Posterior cingulate gyrus (tissue), 11 donors: Measurements from ENCODE around the gene ASIC3.

Experiments
- DNase-seq, 10 donors: peaks; one replicate each; pipeline versions ENCODE4 v3.0.0 to v3.0.0-alpha.2; 2020 to 2021; ENCODE audit warnings: mixed read lengths in 3 of 10
- intact Hi-C: fragments of 100-400 bp; cut with DNase I; formaldehyde crosslinking; loops from one replicate; pipeline ENCODE4 v1.15.1; 2023

Gene ASIC3

GRCh38 chr7:151081170-151082101 lies 33.1 kb downstream of the ASIC3 start:
- peak in 1 of 10 donors; percentile 86 for DNase-seq
- intact Hi-C loops: loop anchor here (5.0 kb wide), 1 partner anchor 41 kb away; no protein-coding TSS in a partner anchor

DNA sequence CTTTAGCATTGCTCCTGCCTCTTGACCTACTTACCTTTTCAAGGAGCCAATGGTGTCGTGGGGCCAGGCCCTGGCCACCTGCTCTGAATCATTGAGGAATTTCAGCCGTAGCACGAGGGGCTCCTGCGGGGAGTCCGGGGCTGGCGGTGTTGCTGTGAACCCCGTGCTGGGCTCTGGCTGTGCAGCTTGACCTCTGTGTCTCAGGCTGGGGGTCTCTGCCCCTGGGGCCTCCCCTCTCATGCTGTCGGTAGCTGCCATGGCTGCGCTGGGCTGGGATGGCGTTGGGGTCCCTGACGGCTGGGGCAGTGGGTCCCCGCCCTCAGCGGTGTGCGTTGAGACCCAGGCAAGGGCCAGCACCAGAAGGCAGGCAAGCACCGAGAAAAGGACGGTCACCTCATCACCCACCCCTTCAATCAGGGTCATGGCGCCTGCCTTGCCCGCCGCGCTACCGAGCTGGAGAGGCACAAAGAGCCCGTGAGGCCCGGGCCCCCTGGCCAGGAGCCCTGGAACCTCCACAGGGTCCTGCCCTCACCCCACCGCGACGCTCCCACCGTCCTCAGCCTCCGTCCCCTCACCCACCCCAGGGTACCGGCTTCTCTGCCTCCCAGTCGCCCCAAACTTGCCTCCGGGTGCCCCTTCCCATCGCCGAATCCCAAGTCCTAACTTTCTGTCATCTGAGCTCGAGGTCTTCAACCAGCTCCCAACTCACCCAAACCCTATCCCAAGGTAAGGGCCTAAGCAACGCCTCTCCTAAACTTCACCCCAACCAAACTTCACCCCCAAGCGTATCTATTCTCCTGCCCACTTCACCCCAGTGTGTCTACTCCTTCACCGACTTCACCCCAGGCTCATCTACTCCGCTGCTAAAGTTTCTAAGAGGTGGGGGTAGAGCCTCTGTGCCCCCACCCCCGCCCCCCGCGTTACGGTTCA lies 34.1 kb downstream of the ASIC3 start:
- DNase-seq: peak in 3 of 10 donors; percentile 5 to 66 (median 66)
- intact Hi-C loops: loop anchor here (5.0 kb wide), 1 partner anchor 40 kb away; no protein-coding TSS in a partner anchor

DNA sequence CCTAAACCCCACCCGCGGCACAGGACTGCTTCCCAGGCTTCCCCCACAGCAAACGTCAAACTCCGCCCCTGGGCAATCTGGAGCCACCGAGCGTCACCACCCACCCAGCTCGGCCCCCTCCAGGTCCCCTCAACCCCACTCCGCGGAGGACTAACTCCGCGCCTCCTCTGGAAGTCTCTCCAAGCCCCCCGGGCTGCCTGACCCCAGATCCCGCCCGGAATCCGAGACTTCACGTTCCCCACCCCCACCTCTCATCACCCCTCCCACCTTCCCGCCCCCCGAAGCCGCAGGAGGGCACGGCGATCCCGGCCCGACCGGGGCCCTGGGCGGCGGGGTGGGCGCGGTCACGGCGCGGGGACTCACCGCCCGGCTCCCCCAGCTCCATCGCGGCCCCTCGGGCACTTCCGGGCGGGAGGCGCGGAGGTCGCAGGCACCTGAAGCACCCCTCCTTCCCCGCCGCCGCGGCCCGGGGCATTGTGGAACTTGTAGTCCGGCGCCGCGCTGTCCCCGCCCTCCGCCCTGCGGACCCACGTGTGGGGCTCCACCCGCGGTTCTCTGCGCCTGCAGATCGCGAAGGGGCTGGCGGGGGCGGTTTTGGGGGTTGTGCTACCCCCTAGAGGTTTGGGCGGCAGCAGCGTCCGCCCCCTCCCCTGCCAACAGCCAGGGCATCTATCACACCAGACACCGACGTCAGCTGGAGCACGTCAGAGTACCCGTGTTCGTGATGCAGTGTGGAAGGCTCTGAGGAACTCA lies 34.9 kb downstream of the ASIC3 start, which contains the start of gene TMUB1:
Gene TMUB1, minus strand, starts transcription at position 423 of the 753 bp plus-strand sequence. CDS start 930 bp downstream, outside the sequence.
- intact Hi-C loops: loop anchor here (5.0 kb wide), 1 partner anchor 39 kb away; no protein-coding TSS in a partner anchor
- DNase-seq: peak; percentile 64 to 97 (median 80)

DNA sequence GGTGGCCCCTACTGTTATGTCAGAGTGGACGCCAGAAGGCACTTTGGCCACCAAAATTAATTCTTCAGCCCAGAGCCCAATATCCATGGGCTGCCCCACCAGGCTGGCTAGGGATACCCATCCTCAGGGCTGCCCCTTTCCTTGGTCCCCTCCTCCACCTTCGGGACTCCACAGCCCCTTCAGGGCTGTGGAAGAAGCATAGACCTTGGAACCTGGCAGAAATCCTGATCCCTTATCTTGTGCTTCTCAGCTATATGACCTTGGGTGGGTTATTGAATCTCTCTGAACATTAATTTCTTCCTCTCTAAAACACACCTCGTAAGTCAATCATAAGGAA lies 35.5 kb downstream of the ASIC3 start:
- intact Hi-C loops: loop anchor here (5.0 kb wide), 1 partner anchor 39 kb away; no protein-coding TSS in a partner anchor
- peak in 1 of 10 donors; percentile 11 for DNase-seq

DNA sequence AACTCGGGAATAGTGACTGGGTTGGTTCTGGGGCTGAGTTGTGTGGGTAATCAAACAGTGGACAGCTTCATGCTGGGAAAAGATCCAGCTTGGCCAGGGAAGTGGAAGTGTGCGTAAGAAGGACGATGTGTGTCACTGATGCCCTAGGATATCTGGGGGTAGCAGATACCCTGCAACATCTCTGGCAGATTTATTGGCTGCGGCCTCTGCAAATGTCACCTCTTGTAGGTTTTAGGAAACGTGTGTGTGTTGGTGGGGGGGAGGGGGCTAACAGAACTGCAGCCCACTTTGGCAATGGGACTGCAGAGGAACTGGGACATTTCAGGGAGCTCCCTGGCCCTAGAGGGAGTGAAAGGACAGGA lies 37.0 kb downstream of the ASIC3 start:
- no peak for DNase-seq
- intact Hi-C loops: no loop called here

DNA sequence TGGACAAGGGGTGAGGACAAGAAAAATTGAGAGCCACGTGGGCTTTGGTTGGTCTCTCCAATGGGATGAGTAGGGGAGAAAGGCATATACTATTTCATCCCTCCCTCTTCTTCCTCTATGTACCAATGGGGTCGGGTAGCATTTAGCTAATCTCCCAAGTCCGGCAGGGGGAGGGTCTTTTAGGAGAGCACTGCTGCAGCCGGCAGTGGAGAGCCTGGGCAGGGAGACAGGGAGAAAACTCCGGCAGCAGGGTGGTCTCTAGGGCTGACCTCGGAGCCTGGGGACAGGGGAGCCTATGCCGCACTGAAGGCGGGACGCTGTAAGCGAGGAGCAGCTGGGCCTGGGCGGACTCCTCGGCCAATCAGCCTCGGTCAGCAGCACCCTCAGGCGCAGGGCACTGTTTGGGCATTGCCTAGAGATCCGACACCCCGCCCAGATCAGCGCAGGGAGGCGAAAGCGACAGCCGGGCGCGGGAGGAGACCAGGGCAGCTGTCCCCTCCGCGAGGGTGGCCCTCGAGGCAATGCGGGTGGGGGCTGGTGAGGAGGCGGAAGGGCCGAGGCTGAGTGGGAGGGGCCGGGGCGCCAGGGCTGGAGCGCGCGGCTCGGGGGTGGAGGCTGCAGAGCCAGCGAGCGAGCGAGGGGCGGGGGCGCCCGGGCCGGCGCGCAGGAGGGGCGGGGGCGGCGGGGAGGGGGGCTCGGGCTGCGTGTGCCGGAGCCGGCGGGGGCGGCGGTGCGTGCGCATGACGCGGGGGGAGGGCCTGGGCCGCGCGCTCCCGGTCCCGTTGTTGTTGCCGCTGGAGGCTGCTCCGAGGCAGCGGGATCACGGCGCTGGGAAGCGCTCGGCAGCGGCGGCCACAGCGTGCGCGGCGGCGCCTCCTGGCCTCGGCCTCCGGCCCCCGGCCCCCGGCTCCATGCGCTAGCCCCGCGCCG lies 37.6 kb downstream of the ASIC3 start, which contains the start of gene AGAP3:
Gene AGAP3, plus strand, starts transcription at position 785 of the 930 bp plus-strand sequence. CDS start 267 bp downstream, outside the sequence.
- DNase-seq: peak; percentile 81 to 98 (median 86)
- intact Hi-C loops: loop anchor here (1.0 to 2.0 kb wide), 2 partner anchors 28 to 57 kb away; partner anchors contain the start of gene ABCB8

DNA sequence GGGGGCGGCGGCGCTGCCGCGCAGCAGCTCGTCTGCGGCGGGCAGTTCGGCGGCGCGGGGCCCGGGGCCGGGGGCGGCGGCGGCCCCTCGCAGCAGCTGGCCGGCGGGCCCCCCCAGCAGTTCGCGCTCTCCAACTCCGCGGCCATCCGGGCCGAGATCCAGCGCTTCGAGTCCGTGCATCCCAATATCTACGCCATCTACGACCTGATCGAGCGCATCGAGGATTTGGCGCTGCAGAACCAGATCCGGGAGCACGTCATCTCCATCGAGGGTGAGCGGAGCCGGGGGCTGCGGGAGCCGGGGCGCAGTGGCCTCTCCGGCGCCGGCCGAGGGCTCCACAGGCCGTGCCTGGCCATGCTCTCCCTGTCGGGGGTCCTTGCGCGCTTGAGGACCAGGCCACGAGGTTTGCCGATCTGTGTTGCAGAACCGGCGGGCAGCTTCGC lies 38.5 kb downstream of the ASIC3 start:
- peak in 2 of 10 donors; percentile 79 to 83 for DNase-seq
- intact Hi-C loops: loop anchor here (1.0 to 2.0 kb wide), 2 partner anchors 29 to 58 kb away; partner anchors contain the start of gene ABCB8

DNA sequence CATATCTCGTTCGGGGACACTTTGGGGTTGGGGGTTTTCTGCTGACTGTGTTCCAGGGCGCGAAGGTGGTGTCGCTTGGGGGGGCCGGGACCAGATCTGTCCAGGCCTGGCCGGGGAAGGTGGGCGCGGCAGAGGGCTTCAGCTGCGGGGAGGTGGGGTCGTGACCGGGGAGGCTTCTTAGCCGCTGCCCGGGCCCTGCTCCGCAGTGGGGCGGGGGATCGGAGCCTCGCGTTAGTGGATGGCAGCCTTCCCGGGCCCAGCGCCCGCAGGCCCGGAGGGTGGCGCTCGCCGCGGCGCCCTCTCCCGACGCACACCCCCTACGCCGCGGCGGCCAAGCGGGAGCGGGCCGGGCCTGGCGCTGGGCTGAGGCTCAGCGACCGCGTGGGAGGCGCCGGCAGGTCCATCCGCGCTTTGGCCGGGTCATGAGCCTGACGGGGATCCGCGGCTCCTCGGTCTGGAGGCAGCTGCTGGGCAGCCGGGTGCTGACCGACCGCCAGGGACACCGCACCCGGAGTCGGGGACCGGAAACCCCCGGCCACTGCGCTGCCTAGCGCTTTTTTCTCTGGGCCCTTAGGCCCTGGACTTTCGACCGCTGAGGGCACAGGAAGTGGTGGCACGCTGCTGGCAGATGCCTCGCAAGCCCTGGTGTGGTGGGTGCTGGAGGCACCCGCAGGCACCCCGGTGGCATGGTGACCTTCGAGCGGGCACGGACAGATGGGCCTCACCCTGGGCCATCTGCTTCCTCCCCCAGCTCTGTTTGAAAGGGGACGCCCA lies 39.1 kb downstream of the ASIC3 start:
- DNase-seq: peak in 8 of 10 donors; percentile 31 to 95 (median 65)
- intact Hi-C loops: loop anchor here (2.0 kb wide), 1 partner anchor 59 kb away; the partner anchor contains the start of gene ABCB8

- no peak for DNase-seq
- intact Hi-C loops: no loop called here
These were observed 39.9 kb downstream of the ASIC3 start for GRCh38 chr7:151088019-151088855.

DNA sequence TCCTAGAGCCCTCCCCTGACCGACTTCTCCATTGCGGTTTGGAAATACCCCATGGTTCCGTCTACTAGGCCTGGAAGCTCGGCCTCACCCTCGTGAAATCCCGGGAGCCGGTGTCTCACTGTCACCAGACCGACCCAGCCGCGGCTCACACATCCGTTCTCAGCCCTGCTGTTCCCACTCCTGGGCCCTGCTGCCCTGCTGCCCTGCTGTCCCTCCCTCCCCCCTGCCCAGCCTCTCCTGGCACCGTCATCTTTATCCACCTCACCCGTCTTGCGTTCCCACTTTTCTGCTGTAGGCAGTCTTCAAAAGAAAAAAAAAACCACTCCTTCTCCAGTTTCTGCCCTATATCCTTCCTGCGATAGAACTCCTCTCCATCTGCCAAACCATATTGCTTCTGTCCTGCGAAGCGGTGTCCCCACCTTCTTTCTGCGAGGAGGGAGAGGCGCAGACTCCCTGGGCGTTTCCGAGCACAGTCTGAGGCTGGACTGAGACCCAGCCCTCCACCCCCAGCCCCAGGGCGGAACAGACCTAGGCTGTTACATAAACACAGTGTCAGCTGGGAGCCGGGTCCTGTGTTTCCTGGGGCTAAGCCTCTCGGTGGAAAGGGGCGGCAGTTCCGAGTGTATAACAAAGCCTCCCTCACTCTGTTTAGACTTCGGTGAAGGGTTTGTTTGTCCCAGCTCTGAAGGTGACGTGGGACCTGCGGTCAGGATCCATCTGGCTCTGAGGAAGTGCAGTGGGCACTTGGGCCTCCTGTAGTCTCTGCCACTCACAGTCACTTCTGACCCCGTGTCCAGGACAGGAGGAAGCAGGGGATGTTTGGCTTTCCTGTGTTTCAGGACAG lies 40.7 kb downstream of the ASIC3 start:
- DNase-seq: peak in 3 of 10 donors; percentile 36 to 89 (median 87)
- intact Hi-C loops: no loop called here

DNA sequence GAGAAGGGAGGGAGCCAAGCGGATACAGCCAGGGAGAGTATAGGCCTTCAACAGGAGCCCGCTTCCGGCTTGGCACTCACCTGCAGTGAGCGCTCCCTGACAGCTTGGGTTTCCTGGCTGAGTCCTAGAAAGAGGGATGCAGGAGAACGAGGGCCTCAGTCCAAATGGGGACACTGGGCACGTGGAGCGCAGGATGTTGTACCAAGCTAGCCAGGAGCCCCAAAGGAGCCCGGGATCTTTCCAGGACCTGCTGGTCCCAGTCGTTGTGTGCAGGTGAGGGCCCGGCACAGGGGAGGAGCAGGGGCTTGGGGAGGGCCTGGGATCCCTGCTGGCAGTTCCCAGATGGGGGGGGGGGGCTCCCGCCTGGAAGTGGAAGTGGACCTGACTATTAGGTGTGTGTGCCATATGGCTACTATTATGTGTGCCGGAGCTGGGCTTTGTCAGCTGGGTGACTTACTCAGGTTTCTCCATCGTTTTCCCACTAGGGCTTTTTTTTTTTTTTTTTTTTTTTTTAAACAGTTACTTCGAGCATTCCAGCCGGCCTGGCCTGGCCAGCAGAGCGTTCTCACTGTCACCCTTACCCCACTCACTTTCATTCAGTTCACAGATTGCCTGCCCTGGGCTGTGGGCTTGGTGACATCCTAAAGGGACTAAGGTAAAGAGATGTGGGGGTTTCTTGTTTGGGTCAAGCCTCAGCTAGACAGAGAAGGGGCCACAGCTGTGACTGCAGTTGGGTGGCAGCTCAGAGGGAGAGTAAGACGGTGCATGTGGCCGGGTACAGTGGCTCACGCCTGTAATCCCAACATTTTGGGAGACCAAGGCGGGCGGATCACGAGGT lies 41.8 kb downstream of the ASIC3 start:
- DNase-seq: peak in 1 of 10 donors; percentile 85
- intact Hi-C loops: no loop called here

GRCh38 chr7:151091003-151091402 lies 42.7 kb downstream of the ASIC3 start:
- DNase-seq: no peak
- intact Hi-C loops: no loop called here

GRCh38 chr7:151091431-151091830 lies 43.1 kb downstream of the ASIC3 start:
- intact Hi-C loops: no loop called here
- no peak for DNase-seq

DNA sequence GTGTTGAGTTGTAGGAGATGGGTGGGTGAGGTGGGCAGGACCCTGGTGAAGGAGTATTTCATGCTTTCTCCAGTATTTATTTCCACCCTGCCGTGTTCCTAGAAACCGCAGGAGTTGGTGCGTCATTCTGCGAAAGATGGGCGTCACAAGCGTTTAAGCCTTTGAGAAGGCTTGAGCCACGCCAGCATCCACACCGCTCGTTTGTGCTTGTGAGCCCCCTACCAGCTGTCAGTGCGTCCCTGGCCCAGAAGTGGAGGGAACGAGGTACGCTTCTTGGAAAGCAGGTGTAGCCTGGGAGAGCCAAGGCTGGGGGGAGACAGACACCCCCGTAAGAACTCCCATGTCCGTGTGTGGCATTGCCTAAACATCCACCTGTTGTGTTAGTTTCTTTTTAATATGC lies 43.7 kb downstream of the ASIC3 start:
- intact Hi-C loops: no loop called here
- no peak for DNase-seq

DNA sequence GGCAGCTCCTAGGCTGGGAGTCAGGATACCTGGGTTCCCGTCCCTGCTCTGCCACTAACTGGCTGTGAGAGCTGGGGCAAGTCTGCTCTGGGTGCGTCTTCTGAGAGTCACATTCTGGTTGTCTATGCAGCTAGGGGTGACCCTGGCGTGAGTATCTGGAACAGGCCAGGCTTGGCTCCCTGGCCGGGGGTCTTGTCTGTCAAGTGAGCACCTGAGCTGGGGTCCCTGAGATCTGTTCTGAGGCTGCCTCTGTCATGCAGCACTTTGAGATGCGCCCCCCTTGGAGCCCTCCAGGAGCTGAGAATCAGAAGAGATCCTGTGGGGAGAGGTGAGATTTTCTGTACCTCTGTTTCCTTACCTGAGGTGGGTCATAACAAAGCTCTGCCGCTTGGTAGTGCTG lies 45.4 kb downstream of the ASIC3 start:
- intact Hi-C loops: no loop called here
- no peak for DNase-seq
